Kidney epithelial cell (primary cell): ENCODE measurements around the gene BIRC7. TPM values are rescaled to one million over a fixed set of nuclear protein-coding genes. Genes with fewer than 3 reads are reported as not detected.
"Not testable (repeated sequence)": the region's sequence is repeated elsewhere in the genome, so short reads cannot be mapped to it uniquely, and the experiment has no call there.

Experiments used
- DNase-seq: peaks from one replicate; pipeline ENCODE4 v3.0.0-alpha.2; 2010; ENCODE audit warnings: low read depth
- H3K27me3 ChIP-seq: 2 replicates; pipeline ENCODE4 v1.6.0; 2011; ENCODE audit warnings: low read length; ENCODE audit not compliant: control insufficient read depth, insufficient read depth
- H3K36me3 ChIP-seq: 2 replicates; pipeline ENCODE4 v1.5.1; 2011; ENCODE audit warnings: low read length; ENCODE audit not compliant: control insufficient read depth, insufficient read depth
- H3K4me3 ChIP-seq: 2 replicates; pipeline ENCODE4 v1.5.1; 2011; ENCODE audit warnings: low read depth, mild to moderate bottlenecking, control low read depth, low read length
- CTCF ChIP-seq: IDR thresholded peaks from 2 replicates; pipeline ENCODE4 v1.5.1; 2011; ENCODE audit warnings: mild to moderate bottlenecking, moderate library complexity, low read length, control low read depth, inconsistent platforms; ENCODE audit not compliant: insufficient read depth, poor library complexity, severe bottlenecking
- total RNA-seq: library from RNA; depleted of rRNA; stranded (reverse); fragments of >200 nt; gene quantifications from 2 replicates; pipeline ENCODE4 v1.2.3, GENCODE V29; 2015

BIRC7 gene
- total RNA-seq, 1 donor from 2014 or later: 12.8 TPM

GRCh38 chr20:63246490-63247288 lies 11.0 kb downstream of the BIRC7 start:
- DNase-seq: no peak
- H3K27me3 ChIP-seq: peaks cover 9% of the 10 kb centered on the region
- TF ChIP-seq CTCF: no peak

GRCh38 chr20:63247671-63248228 lies 12.0 kb downstream of the BIRC7 start:
- H3K27me3 ChIP-seq: peaks cover 15% of the 10 kb centered on the region
- H3K4me3 ChIP-seq: no peak overlapping the region
- H3K36me3 ChIP-seq: no peaks in the 10 kb centered on the region
- no peak for TF ChIP-seq CTCF
- DNase-seq: no peak

More at GRCh38 chr20:63246490-63247288, 11.0 kb downstream of the BIRC7 start:
- Histone ChIP-seq H3K36me3 (no peaks in the 10 kb centered on the region), H3K4me3 (no peak overlapping the region)

GRCh38 chr20:63248835-63249591 lies 13.3 kb downstream of the BIRC7 start:
- H3K27me3 ChIP-seq: peaks cover 26% of the 10 kb centered on the region
- H3K4me3 ChIP-seq: no peak overlapping the region
- peak; percentile 69 for DNase-seq
- H3K36me3 ChIP-seq: no peaks in the 10 kb centered on the region
- no peak for TF ChIP-seq CTCF

GRCh38 chr20:63249891-63250290 lies 14.2 kb downstream of the BIRC7 start:
- no peak for DNase-seq
- TF ChIP-seq CTCF: no peak
- peaks cover 33% of the 10 kb centered on the region for H3K27me3 ChIP-seq
- no peak overlapping the region for H3K4me3 ChIP-seq
- no peaks in the 10 kb centered on the region for H3K36me3 ChIP-seq

- H3K27me3 ChIP-seq: peaks cover 43% of the 10 kb centered on the region
- peak; percentile 6 for TF ChIP-seq CTCF
- H3K36me3 ChIP-seq, H3K4me3 ChIP-seq, DNase-seq: not testable (repeated sequence)
These were observed 15.6 kb downstream of the BIRC7 start for GRCh38 chr20:63251350-63251749.
